Measurements from ENCODE around the gene STAB2.

Gene STAB2

GRCh38 chr12:103755425-103755824 lies 168.4 kb downstream of the STAB2 start:
- FAIRE-seq, result no peak

GRCh38 chr12:103756443-103756842 lies 169.4 kb downstream of the STAB2 start:
- no peak for FAIRE-seq

- no peak for FAIRE-seq
Measured at GRCh38 chr12:103757248-103757647, 170.2 kb downstream of the STAB2 start.

GRCh38 chr12:103758310-103759089 lies 171.4 kb downstream of the STAB2 start:
- no peak for FAIRE-seq

- no peak for FAIRE-seq
Measured at GRCh38 chr12:103762473-103762872, 175.4 kb downstream of the STAB2 start.

GRCh38 chr12:103765322-103765721 lies 178.2 kb downstream of the STAB2 start:
- no peak for FAIRE-seq

GRCh38 chr12:103766028-103766427 lies 179.0 kb downstream of the STAB2 start:
- no peak for FAIRE-seq

DNA sequence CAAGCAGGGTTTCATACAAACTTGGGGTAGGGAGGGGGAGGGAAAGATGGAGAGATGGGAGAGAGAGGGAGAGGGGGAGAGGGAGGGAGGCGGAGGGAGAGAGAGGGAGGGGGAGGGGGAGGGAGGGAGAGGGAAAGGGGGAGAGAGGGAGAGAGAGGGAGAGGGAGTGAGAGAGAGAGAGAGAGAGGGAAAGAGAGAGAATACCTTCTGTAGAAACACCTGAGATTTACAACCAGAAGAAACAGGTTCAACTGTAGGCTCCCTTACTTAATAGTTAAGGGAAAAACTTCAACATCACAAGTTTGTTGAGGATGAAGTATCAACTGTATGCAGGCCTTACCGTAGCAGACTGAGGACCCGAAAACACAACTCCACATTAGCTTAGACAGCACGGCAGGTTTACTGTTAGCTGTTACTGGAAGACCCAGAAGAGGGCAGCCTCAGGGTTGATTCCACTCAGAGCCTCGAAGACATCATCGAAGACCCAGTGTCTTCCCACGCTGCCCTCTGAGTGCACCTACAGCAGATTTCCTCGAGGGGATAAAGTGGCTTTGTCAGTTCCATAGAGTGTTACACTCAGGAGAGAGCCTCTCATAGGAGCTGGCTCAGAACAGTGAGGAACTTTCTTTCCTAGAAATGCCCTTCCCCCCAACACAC lies 181.5 kb downstream of the STAB2 start:
- no peak for FAIRE-seq

DNA sequence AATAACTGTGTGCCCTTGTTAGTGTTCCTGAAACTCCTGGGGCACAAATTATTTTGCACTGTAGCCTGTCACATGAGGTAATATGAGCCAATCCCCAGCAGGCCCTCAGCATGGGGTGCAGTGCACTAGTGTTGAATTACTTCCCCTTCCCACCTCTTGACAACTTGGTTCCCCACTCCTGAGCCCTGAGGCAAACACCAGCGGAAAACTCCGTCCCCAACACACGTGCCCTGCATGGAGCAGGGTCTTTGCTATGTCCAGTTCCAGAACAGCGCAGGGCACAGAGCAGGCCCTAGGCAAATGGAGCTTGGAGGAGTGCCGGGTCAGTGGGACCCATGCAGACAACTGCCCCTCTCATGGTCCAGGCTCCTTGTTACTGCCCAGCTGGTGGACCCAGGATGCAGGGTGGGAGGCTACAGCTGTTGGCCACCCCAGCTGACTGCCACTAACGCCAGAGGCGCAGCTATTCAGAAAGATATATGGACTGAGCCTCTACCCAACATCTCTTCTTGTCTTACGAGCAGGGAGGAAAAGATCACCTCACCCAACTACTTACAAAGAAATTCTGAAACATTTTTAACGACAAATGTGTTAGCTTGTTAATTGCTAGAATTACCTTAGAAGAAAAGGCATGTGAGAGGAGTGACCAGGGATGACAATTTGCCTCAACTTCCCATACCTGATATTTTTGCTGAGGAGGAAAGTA lies 182.3 kb downstream of the STAB2 start:
- no peak for FAIRE-seq

GRCh38 chr12:103771466-103771865 lies 184.4 kb downstream of the STAB2 start:
- FAIRE-seq, result no peak

GRCh38 chr12:103772367-103773108 lies 185.5 kb downstream of the STAB2 start:
- no peak for FAIRE-seq

GRCh38 chr12:103773109-103773910 lies 186.2 kb downstream of the STAB2 start:
- FAIRE-seq, result no peak

DNA sequence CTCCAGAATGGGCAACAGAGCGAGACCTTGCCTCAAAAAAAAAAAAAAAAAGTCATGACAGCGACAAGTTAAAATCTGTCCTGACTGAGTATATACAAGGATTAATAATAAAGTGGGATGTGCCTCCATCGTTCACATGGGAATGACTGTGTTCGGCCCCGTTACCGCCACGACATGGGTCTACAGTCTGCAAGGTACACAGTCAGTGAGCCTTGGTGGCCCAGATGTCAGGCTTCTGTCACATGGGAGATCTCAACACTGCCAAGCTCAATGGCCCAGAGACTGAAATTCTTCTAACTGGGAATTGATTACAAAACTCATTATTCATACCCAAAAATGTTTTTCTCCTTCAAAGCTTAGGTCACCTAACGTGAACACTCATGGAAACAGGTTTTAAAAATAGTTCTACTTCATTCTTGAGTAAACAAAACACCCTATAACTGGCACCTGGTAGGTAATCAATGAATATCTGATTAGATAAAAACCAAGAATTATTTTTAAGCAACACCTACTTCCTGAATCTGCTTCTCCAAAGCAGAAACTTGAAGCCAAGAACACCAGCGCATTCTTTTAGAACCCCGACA lies 188.0 kb downstream of the STAB2 start:
- no peak for FAIRE-seq

- no peak for FAIRE-seq
Measured at GRCh38 chr12:103778781-103779180, 191.7 kb downstream of the STAB2 start.

- no peak for FAIRE-seq
Measured at GRCh38 chr12:103779410-103780092, 192.5 kb downstream of the STAB2 start.

- no peak for FAIRE-seq
Measured at GRCh38 chr12:103780093-103780440, 193.0 kb downstream of the STAB2 start.

DNA sequence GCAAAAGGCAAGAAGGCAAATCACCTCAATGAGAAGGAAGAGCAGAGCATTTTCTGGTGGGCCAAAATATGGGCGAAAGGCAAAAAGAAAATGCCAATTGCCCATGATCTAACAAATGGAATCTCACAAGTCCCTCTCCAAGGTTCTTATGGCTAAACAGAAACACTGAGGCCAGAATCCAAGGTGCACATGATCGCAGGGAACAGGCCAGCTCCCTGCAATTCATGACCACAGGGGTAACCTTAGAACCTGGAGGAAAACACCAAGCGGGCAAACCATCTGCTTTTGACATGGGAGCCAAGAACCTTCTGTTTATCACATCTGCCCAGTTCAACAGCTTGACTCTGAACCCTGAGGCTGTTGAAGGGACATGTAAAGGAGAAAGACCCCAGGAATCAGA lies 193.9 kb downstream of the STAB2 start:
- FAIRE-seq, result no peak

GRCh38 chr12:103782399-103782798 lies 195.3 kb downstream of the STAB2 start:
- FAIRE-seq, result no peak

GRCh38 chr12:103783744-103784664 lies 196.9 kb downstream of the STAB2 start:
- no peak for FAIRE-seq

All from colon (tissue), 2 donors.